ENCODE measurements around the gene PPM1F.
A peak's percentile ranks its signal among the peaks of the same experiment; 100 is the strongest.

Gene PPM1F

GRCh38 chr22:21952586-21953571, at the start of gene PPM1F:
TSS of gene PPM1F (minus strand) at chr22:21952848. CDS start at chr22:21946048, 6,800 bp downstream.
- DNase-seq (ENCODE audit: low spot score): peak; percentile 99
- in situ Hi-C loops (cut with MboI; ENCODE audit: low sequenced_read_pairs, unreplicated experiment): no loop called here
- peak; percentile 97 for TF ChIP-seq CTCF (IDR thresholded peaks at IDR 0.05; ENCODE audit: borderline replicate concordance, control extremely low read depth, extremely low read depth, insufficient read depth, missing control alignments)

- in situ Hi-C loops (cut with MboI; ENCODE audit: low sequenced_read_pairs, unreplicated experiment): no loop called here
- no peak for TF ChIP-seq CTCF (IDR thresholded peaks at IDR 0.05; ENCODE audit: borderline replicate concordance, control extremely low read depth, extremely low read depth, insufficient read depth, missing control alignments)
- no peak for DNase-seq (ENCODE audit: low spot score)
Measured at GRCh38 chr22:22001664-22002525, 49.2 kb upstream of the PPM1F start.

- in situ Hi-C loops (cut with MboI; ENCODE audit: low sequenced_read_pairs, unreplicated experiment): no loop called here
- TF ChIP-seq CTCF (IDR thresholded peaks at IDR 0.05; ENCODE audit: borderline replicate concordance, control extremely low read depth, extremely low read depth, insufficient read depth, missing control alignments): no peak
- DNase-seq (ENCODE audit: low spot score): no peak
Measured at GRCh38 chr22:21998595-21999247, 46.1 kb upstream of the PPM1F start.

GRCh38 chr22:21996175-21996720, 43.6 kb upstream of the PPM1F start:
- no peak for TF ChIP-seq CTCF (IDR thresholded peaks at IDR 0.05; ENCODE audit: borderline replicate concordance, control extremely low read depth, extremely low read depth, insufficient read depth, missing control alignments)
- no peak for DNase-seq (ENCODE audit: low spot score)
- in situ Hi-C loops (cut with MboI; ENCODE audit: low sequenced_read_pairs, unreplicated experiment): no loop called here

- in situ Hi-C loops (cut with MboI; ENCODE audit: low sequenced_read_pairs, unreplicated experiment): no loop called here
- TF ChIP-seq CTCF (IDR thresholded peaks at IDR 0.05; ENCODE audit: borderline replicate concordance, control extremely low read depth, extremely low read depth, insufficient read depth, missing control alignments): no peak
Measured at GRCh38 chr22:21995660-21996059, 43.0 kb upstream of the PPM1F start.

More at GRCh38 chr22:21995660-21996059, 43.0 kb upstream of the PPM1F start:
- DNase-seq (ENCODE audit: low spot score): no peak
